Neural cell (in vitro differentiated cells): ENCODE results near the gene TRAM2. TPM values are rescaled to one million over a fixed set of nuclear protein-coding genes. Genes with fewer than 3 reads are reported as not detected.

Experiments used
- H2AFZ ChIP-seq: fragments of 200-600, 300-800 bp; sonication (generic), shearing (Covaris generic); 2 replicates; pipeline ENCODE4 v1.6.0; 2014; ENCODE audit warnings: low read depth, mild to moderate bottlenecking, antibody characterized with exemption, low read length, moderate library complexity
- H3F3A ChIP-seq: fragments of 200-600 bp; shearing (Covaris generic); 2 replicates; pipeline ENCODE4 v1.6.1; 2016; ENCODE audit warnings: mild to moderate bottlenecking, moderate library complexity, mixed read lengths, antibody characterized with exemption, low read length; ENCODE audit not compliant: insufficient read depth, poor library complexity, severe bottlenecking
- H3K27ac ChIP-seq: fragments of 200-600, 300-800 bp; sonication (generic), shearing (Covaris generic); 2 replicates; pipeline ENCODE4 v1.5.1; 2014; ENCODE audit warnings: mild to moderate bottlenecking, low read length, moderate library complexity
- H3K27me3 ChIP-seq: fragments of 300-800, 200-600 bp; sonication (generic), shearing (Covaris generic); 2 replicates; pipeline ENCODE4 v1.6.0; 2014; ENCODE audit warnings: mild to moderate bottlenecking, low read depth, low read length, moderate library complexity; ENCODE audit not compliant: insufficient read depth
- H3K36me3 ChIP-seq: fragments of 300-800, 200-600 bp; sonication (generic), shearing (Covaris generic); 2 replicates; pipeline ENCODE4 v1.5.1; 2014; ENCODE audit warnings: mild to moderate bottlenecking, antibody characterized with exemption, low read length, moderate library complexity; ENCODE audit not compliant: insufficient read depth
- H3K4me2 ChIP-seq: fragments of 300-800, 200-600 bp; sonication (generic), shearing (Covaris generic); 2 replicates; pipeline ENCODE4 v1.6.0; 2014; ENCODE audit warnings: mild to moderate bottlenecking, low read length
- H3K4me3 ChIP-seq: fragments of 300-800, 200-600 bp; sonication (generic), shearing (Covaris generic); 2 replicates; pipeline ENCODE4 v1.5.1; 2014; ENCODE audit warnings: mild to moderate bottlenecking, low read length, moderate library complexity
- H3K79me2 ChIP-seq: fragments of 200-600 bp; shearing (Covaris generic); replicated peaks from 2 replicates; pipeline ENCODE4 v1.6.0; 2014; ENCODE audit warnings: mild to moderate bottlenecking, low read length, moderate library complexity; ENCODE audit not compliant: insufficient read depth
- H3K9ac ChIP-seq: fragments of 300-800, 200-600 bp; sonication (generic), shearing (Covaris generic); 2 replicates; pipeline ENCODE4 v1.6.1; 2016; ENCODE audit warnings: mild to moderate bottlenecking, low read length, mixed read lengths
- H3K9me2 ChIP-seq: fragments of 200-600 bp; shearing (Covaris generic); 2 replicates; pipeline ENCODE4 v1.6.1; 2016; ENCODE audit warnings: mild to moderate bottlenecking, low read length, mixed read lengths; ENCODE audit not compliant: insufficient read depth
- H3K9me3 ChIP-seq: fragments of 200-600, 300-800 bp; sonication (generic), shearing (Covaris generic); 2 replicates; pipeline ENCODE4 v1.6.1; 2016; ENCODE audit warnings: mild to moderate bottlenecking, mixed run types, low read length, moderate library complexity, mixed read lengths
- H4K20me1 ChIP-seq: fragments of 200-600 bp; shearing (Covaris generic); 2 replicates; pipeline ENCODE4 v1.6.1; 2016; ENCODE audit warnings: mild to moderate bottlenecking, mixed run types; ENCODE audit not compliant: insufficient read depth
- EP300 ChIP-seq: fragments of 450-650 bp; conservative IDR thresholded peaks from 2 replicates; pipeline ENCODE4 v1.6.1; 2014; ENCODE audit warnings: antibody characterized with exemption, mild to moderate bottlenecking, moderate library complexity; ENCODE audit not compliant: poor library complexity, severe bottlenecking
- EZH2 ChIP-seq: fragments of 200-600, 300-800 bp; shearing (Covaris generic), sonication (generic); IDR thresholded peaks from 2 replicates; pipeline ENCODE4 v1.6.1; 2014; ENCODE audit warnings: antibody characterized with exemption, low read length, borderline replicate concordance, mild to moderate bottlenecking; ENCODE audit not compliant: insufficient read depth, poor library complexity, severe bottlenecking
- MXI1 ChIP-seq: fragments of 450-650 bp; conservative IDR thresholded peaks from 2 replicates; pipeline ENCODE4 v1.6.1; 2014; ENCODE audit warnings: antibody characterized with exemption, mild to moderate bottlenecking; ENCODE audit not compliant: poor library complexity, severe bottlenecking
- POLR2AphosphoS5 ChIP-seq: IDR thresholded peaks from 2 replicates; pipeline ENCODE4 v1.6.1; 2012
- RAD21 ChIP-seq: fragments of 450-650 bp; conservative IDR thresholded peaks from 2 replicates; pipeline ENCODE4 v1.6.1; 2014; ENCODE audit warnings: antibody characterized with exemption, mild to moderate bottlenecking, moderate library complexity
- SMC3 ChIP-seq: fragments of 450-650 bp; conservative IDR thresholded peaks from 2 replicates; pipeline ENCODE4 v1.6.1; 2014; ENCODE audit warnings: antibody characterized with exemption, mild to moderate bottlenecking, moderate library complexity; ENCODE audit not compliant: poor library complexity
- TAF1 ChIP-seq: IDR thresholded peaks from 2 replicates; pipeline ENCODE4 v1.6.1; 2012; ENCODE audit warnings: low read depth
- polyA plus RNA-seq: library from polyadenylated mRNA; depleted of rRNA; stranded (reverse); fragments of >200 nt; gene quantifications from 2 replicates; pipeline ENCODE4 v1.2.3, GENCODE V29; 2014
- TF ChIP-seq, protein P1 (sequence below): fragments of 450-650 bp; IDR thresholded peaks from 2 replicates; pipeline ENCODE4 v1.5.1; 2014; ENCODE audit warnings: antibody characterized with exemption, mild to moderate bottlenecking, moderate library complexity; ENCODE audit not compliant: poor library complexity, severe bottlenecking
- TF ChIP-seq, protein P2 (sequence below): IDR thresholded peaks from 2 replicates; pipeline ENCODE4 v1.6.1; 2012; ENCODE audit warnings: borderline replicate concordance

The TRAM2 gene
- polyA plus RNA-seq, 1 donor from 2014 or later: 0.41 TPM

DNA sequence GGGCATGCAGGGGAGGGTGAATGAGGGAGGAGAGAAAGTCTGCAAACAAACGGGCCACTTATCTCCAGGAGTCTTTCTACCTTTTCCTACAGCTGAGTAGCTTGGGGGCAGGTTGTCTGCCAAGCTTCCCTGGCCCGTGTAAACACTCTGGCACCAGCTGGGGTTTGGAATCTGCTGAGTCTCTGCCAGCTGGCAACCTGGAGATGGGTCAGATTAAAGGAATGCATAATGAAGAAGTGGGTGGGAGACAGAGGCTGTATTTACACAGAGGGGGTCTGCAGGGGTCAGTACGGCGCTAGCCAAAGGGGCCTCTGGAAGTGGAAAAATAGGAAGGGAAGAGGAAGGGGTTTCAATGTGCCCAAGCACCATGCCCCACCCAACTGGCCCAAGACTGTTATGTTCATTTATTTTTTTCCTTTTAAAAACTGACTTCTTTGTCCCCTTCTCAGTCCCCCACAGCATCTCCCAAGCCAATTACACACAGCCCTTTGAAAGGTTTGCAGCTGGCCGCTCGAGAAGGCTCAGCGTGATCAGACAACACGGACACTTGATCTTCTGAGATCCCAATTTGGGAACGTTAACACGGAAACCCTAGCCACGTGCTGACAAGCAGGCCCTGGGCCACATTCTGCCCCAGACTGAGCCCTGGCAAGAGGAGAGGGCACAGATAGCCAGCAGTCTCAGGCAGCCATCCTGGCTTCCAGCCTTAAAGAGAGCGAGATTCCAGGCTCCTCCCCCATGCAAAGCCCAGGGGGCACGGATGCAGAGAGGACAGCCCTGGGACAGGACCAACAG is 25.2 kb downstream of the TRAM2 start:
- H4K20me1 ChIP-seq: no peaks in the 10 kb centered on the region
- no peaks in the 10 kb centered on the region for H3K9me3 ChIP-seq
- TF ChIP-seq, protein P1, sequence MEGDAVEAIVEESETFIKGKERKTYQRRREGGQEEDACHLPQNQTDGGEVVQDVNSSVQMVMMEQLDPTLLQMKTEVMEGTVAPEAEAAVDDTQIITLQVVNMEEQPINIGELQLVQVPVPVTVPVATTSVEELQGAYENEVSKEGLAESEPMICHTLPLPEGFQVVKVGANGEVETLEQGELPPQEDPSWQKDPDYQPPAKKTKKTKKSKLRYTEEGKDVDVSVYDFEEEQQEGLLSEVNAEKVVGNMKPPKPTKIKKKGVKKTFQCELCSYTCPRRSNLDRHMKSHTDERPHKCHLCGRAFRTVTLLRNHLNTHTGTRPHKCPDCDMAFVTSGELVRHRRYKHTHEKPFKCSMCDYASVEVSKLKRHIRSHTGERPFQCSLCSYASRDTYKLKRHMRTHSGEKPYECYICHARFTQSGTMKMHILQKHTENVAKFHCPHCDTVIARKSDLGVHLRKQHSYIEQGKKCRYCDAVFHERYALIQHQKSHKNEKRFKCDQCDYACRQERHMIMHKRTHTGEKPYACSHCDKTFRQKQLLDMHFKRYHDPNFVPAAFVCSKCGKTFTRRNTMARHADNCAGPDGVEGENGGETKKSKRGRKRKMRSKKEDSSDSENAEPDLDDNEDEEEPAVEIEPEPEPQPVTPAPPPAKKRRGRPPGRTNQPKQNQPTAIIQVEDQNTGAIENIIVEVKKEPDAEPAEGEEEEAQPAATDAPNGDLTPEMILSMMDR: no peak
- no peak for TF ChIP-seq POLR2AphosphoS5
- no peaks in the 10 kb centered on the region for H3K36me3 ChIP-seq
- no peak overlapping the region for H3K27ac ChIP-seq
- no peak overlapping the region for H2AFZ ChIP-seq
- H3F3A ChIP-seq: no peaks in the 10 kb centered on the region
- H3K9me2 ChIP-seq: no peaks in the 10 kb centered on the region
- H3K4me3 ChIP-seq: no peak overlapping the region
- H3K27me3 ChIP-seq: no peaks in the 10 kb centered on the region
- H3K4me2 ChIP-seq: no peak overlapping the region
- no peak overlapping the region for H3K9ac ChIP-seq
- no peaks in the 10 kb centered on the region for H3K79me2 ChIP-seq

DNA sequence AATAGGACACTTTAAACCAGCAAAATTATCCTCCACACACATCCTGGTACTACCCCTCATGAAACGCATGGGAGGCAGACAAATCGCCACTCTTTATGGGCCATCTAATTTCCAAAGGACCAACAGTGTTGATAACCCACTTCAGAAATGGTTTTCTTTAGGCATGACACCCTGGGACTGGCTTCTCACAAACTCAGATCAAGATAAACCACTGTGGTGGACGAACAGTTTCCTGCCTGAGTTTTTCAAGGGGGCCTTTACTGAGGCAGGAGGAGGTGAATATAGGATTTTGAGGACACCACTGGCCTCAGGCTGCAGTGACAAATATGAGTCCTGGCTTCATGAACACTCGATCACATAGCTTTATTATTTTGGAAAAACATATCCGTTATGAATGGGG is 26.0 kb downstream of the TRAM2 start:
- H3F3A ChIP-seq: no peaks in the 10 kb centered on the region
- H3K4me3 ChIP-seq: no peak overlapping the region
- H3K36me3 ChIP-seq: no peaks in the 10 kb centered on the region
- H3K4me2 ChIP-seq: no peak overlapping the region
- no peaks in the 10 kb centered on the region for H3K27me3 ChIP-seq
- no peak overlapping the region for H3K9ac ChIP-seq
- H3K9me3 ChIP-seq: no peaks in the 10 kb centered on the region
- H2AFZ ChIP-seq: no peak overlapping the region
- H4K20me1 ChIP-seq: no peaks in the 10 kb centered on the region
- no peaks in the 10 kb centered on the region for H3K9me2 ChIP-seq
- no peaks in the 10 kb centered on the region for H3K79me2 ChIP-seq
- H3K27ac ChIP-seq: no peak overlapping the region
- TF ChIP-seq EZH2: no peak
- no peak for TF ChIP-seq EP300
- no peak for TF ChIP-seq MXI1
- TF ChIP-seq, protein P1: no peak
- no peak for TF ChIP-seq SMC3
- no peak for TF ChIP-seq RAD21
- no peak for TF ChIP-seq POLR2AphosphoS5
- TF ChIP-seq, protein P2, sequence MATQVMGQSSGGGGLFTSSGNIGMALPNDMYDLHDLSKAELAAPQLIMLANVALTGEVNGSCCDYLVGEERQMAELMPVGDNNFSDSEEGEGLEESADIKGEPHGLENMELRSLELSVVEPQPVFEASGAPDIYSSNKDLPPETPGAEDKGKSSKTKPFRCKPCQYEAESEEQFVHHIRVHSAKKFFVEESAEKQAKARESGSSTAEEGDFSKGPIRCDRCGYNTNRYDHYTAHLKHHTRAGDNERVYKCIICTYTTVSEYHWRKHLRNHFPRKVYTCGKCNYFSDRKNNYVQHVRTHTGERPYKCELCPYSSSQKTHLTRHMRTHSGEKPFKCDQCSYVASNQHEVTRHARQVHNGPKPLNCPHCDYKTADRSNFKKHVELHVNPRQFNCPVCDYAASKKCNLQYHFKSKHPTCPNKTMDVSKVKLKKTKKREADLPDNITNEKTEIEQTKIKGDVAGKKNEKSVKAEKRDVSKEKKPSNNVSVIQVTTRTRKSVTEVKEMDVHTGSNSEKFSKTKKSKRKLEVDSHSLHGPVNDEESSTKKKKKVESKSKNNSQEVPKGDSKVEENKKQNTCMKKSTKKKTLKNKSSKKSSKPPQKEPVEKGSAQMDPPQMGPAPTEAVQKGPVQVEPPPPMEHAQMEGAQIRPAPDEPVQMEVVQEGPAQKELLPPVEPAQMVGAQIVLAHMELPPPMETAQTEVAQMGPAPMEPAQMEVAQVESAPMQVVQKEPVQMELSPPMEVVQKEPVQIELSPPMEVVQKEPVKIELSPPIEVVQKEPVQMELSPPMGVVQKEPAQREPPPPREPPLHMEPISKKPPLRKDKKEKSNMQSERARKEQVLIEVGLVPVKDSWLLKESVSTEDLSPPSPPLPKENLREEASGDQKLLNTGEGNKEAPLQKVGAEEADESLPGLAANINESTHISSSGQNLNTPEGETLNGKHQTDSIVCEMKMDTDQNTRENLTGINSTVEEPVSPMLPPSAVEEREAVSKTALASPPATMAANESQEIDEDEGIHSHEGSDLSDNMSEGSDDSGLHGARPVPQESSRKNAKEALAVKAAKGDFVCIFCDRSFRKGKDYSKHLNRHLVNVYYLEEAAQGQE: no peak
- no peak for TF ChIP-seq TAF1
